Endothelial cell of umbilical vein (primary cell): ENCODE data around the gene MS4A3. TPM values are rescaled to one million over a fixed set of nuclear protein-coding genes. Genes with fewer than 3 reads are reported as not detected.

ENCODE experiments used
- BruUV-seq: library from RNA; stranded (reverse); fragments of 400-500 nt; replicated peaks from 2 replicates; lab custom pipeline; 2021; lab: Mats Ljungman, UMichigan
- CTCF ChIA-PET: fragments of 300-600, 350-600 bp; sonication (Branson Sonifier 250); formaldehyde crosslinking; loops from one replicate; lab custom pipeline; 2021; ENCODE audit warnings: antibody characterized with exemption, inconsistent platforms; lab: Charles Lee
- POLR2A ChIA-PET: fragments of 300-600, 350-600 bp; sonication (Branson Sonifier 250); formaldehyde crosslinking; loops from one replicate; lab custom pipeline; 2021; ENCODE audit warnings: antibody characterized with exemption, inconsistent platforms; lab: Charles Lee
- DNase-seq: peaks from one replicate; pipeline ENCODE4 v3.0.0-alpha.2; 2011; ENCODE audit warnings: low read depth, low spot score
- FAIRE-seq: peaks from 2 replicates; lab custom pipeline; 2011; peaks lifted over from hg19 to GRCh38; lab: Jason Lieb, UNC
- H2AFZ ChIP-seq: 2 replicates; pipeline ENCODE4 v1.6.0; 2012; ENCODE audit warnings: low read depth, low read length, control low read depth, inconsistent platforms
- H3K27ac ChIP-seq: 2 replicates; pipeline ENCODE4 v1.5.1; 2011; ENCODE audit warnings: low read depth, mild to moderate bottlenecking, control low read depth, low read length, moderate library complexity; ENCODE audit not compliant: insufficient read depth
- H3K27me3 ChIP-seq, 2 experiments: 2 replicates each; pipeline versions ENCODE4 v1.6.0 to v1.6.1; 2011; ENCODE audit warnings: low read length in 2 of 2, mixed read lengths in 1 of 2; ENCODE audit not compliant: control insufficient read depth in 2 of 2, insufficient read depth in 2 of 2
- H3K36me3 ChIP-seq, 2 experiments: 2 replicates in 1 of 2; 3 replicates in 1 of 2; pipeline ENCODE4 v1.5.1; 2011; ENCODE audit warnings: low read length in 2 of 2, mild to moderate bottlenecking in 1 of 2, moderate library complexity in 1 of 2; ENCODE audit not compliant: control insufficient read depth in 2 of 2, insufficient read depth in 2 of 2; ENCODE audit errors: extremely low read depth in 1 of 2
- H3K4me1 ChIP-seq: 3 replicates; pipeline ENCODE4 v1.5.1; 2011; ENCODE audit warnings: mild to moderate bottlenecking, low read length; ENCODE audit not compliant: control insufficient read depth, insufficient read depth; ENCODE audit errors: extremely low read depth
- H3K4me2 ChIP-seq: 2 replicates; pipeline ENCODE4 v1.6.1; 2011; ENCODE audit warnings: low read length, control low read depth, mixed read lengths; ENCODE audit not compliant: insufficient read depth
- H3K4me3 ChIP-seq, 3 experiments: fragments of 200-600 bp in 1 of 3; sonication (generic), shearing (Covaris generic) in 1 of 3; replicated peaks in 1 of 3; 2 replicates each; pipeline ENCODE4 v1.5.1; 2011 to 2016; ENCODE audit warnings: control low read depth in 3 of 3, low read length in 3 of 3, mild to moderate bottlenecking in 2 of 3, inconsistent platforms in 1 of 3, low read depth in 1 of 3, moderate library complexity in 1 of 3; ENCODE audit not compliant: insufficient read depth in 1 of 3
- H3K79me2 ChIP-seq: 2 replicates; pipeline ENCODE4 v1.6.0; 2012; ENCODE audit warnings: low read length, inconsistent platforms; ENCODE audit not compliant: control insufficient read depth, insufficient read depth
- H3K9ac ChIP-seq: replicated peaks from 2 replicates; pipeline ENCODE3; 2011; ENCODE audit warnings: low read length, control low read depth; ENCODE audit not compliant: insufficient read depth; ENCODE audit errors: extremely low read depth
- H3K9me1 ChIP-seq: replicated peaks from 3 replicates; pipeline ENCODE4 v1.6.0; 2011; ENCODE audit warnings: mild to moderate bottlenecking, low read length; ENCODE audit not compliant: control insufficient read depth, insufficient read depth; ENCODE audit errors: extremely low read depth
- H3K9me3 ChIP-seq: replicated peaks from 2 replicates; pipeline ENCODE4 v1.5.1; 2012; ENCODE audit warnings: low read length, inconsistent platforms; ENCODE audit not compliant: control insufficient read depth, insufficient read depth
- H4K20me1 ChIP-seq: replicated peaks from 2 replicates; pipeline ENCODE3; 2011; ENCODE audit warnings: mild to moderate bottlenecking, low read length; ENCODE audit not compliant: control insufficient read depth, insufficient read depth; ENCODE audit errors: extremely low read depth
- CTCF ChIP-seq, 2 donors: IDR thresholded peaks; 1 replicate in 1 of 2; 2 replicates in 1 of 2; pipeline ENCODE4 v1.5.1; 2011; ENCODE audit warnings: low read length in 2 of 2, mild to moderate bottlenecking in 2 of 2, moderate library complexity in 2 of 2, control low read depth in 1 of 2, inconsistent platforms in 1 of 2, low read depth in 1 of 2; ENCODE audit not compliant: insufficient read depth in 1 of 2; ENCODE audit errors: extremely low read depth in 1 of 2
- EZH2 ChIP-seq: IDR thresholded peaks from 2 replicates; pipeline ENCODE4 v1.6.1; 2012; ENCODE audit warnings: borderline replicate concordance, low read depth, mild to moderate bottlenecking, moderate library complexity, low read length, inconsistent platforms; ENCODE audit not compliant: severe bottlenecking
- FOS ChIP-seq: IDR thresholded peaks from 2 replicates; pipeline ENCODE4 v1.6.1; 2011; ENCODE audit warnings: mild to moderate bottlenecking, low read length, moderate library complexity, borderline replicate concordance; ENCODE audit not compliant: insufficient read depth
- GATA2 ChIP-seq: IDR thresholded peaks from 2 replicates; pipeline ENCODE4 v1.7.0; 2011; ENCODE audit warnings: low read depth, mild to moderate bottlenecking, moderate library complexity, mixed read lengths, low read length; ENCODE audit not compliant: insufficient read length, insufficient read depth
- JUN ChIP-seq: IDR thresholded peaks from 2 replicates; pipeline ENCODE4 v1.6.1; 2011; ENCODE audit warnings: borderline replicate concordance, low read depth; ENCODE audit not compliant: insufficient read length, insufficient read depth
- MAX ChIP-seq: IDR thresholded peaks from 2 replicates; pipeline ENCODE4 v1.6.1; 2011; ENCODE audit not compliant: insufficient read depth, insufficient read length
- MYC ChIP-seq: IDR thresholded peaks from one replicate; pipeline ENCODE4 v1.6.1; 2011; ENCODE audit warnings: mild to moderate bottlenecking, low read depth, low read length
- POLR2A ChIP-seq: IDR thresholded peaks from 2 replicates; pipeline ENCODE4 v1.6.1; 2012; ENCODE audit warnings: low read depth, mild to moderate bottlenecking, control low read depth, low read length
- POLR2AphosphoS5 ChIP-seq: IDR thresholded peaks from 2 replicates; pipeline ENCODE4 v1.6.1; 2012; ENCODE audit warnings: low read depth, mild to moderate bottlenecking, control low read depth, low read length, moderate library complexity; ENCODE audit not compliant: insufficient read depth
- dilution Hi-C: fragments of 300-500 bp; cut with MboI; formaldehyde crosslinking; loops from one replicate; pipeline ENCODE4 v1.15.0; 2019; ENCODE audit warnings: low sequenced_read_pairs; ENCODE audit not compliant: extremely low pct_ligation_motif_present
- intact Hi-C: fragments of 100-400 bp; cut with micrococcal nuclease; formaldehyde crosslinking; loops from one replicate; pipeline ENCODE4 v1.10.0; 2022
- polyA plus RNA-seq, 4 experiments: library from polyadenylated mRNA; depleted of rRNA in 3 of 4; stranded (reverse) in 3 of 4; unstranded in 1 of 4; fragments of >200 nt; gene quantifications; 2 replicates each; pipeline versions ENCODE4 v1.2.1 to v1.2.3, GENCODE V29; 2011 to 2012; ENCODE audit warnings: missing spikeins in 1 of 4
- total RNA-seq: library from RNA; stranded (reverse); gene quantifications from 2 replicates; pipeline ENCODE4 v1.2.3, GENCODE V29; 2021

Gene MS4A3
- total and polyA plus RNA-seq, 2 donors (not counting 3 experiments of a cell fraction or from before 2014, with no cell fraction given), result not detected

GRCh38 chr11:60016881-60017280 is 39.6 kb upstream of the MS4A3 start, which contains the start of gene OOSP4B:
OOSP4B (plus strand) TSS chr11:60017181.
- H3K9me3 ChIP-seq, result no peaks in the 10 kb centered on the region
- FAIRE-seq (no peak), DNase-seq (no peak)
- H3K9me1 ChIP-seq, result no peaks in the 10 kb centered on the region
- BruUV-seq, result no TSS peak
- ChIA-PET CTCF (no interaction called here), POLR2A (no interaction called here)
- H3K4me2 ChIP-seq, result no peak within 1 kb of the TSS
- H3K4me1 ChIP-seq, result no peaks in the 10 kb centered on the region
- no peak within 1 kb of the TSS for H3K4me3 ChIP-seq
- H3K27ac ChIP-seq, result no peak within 1 kb of the TSS
- H2AFZ ChIP-seq, result no peak within 1 kb of the TSS
- no peaks in the 10 kb centered on the region for H3K36me3 ChIP-seq
- H4K20me1 ChIP-seq, result no peaks in the 10 kb centered on the region
- TF ChIP-seq POLR2A (no peak), MAX (no peak)
- no peaks in the 10 kb centered on the region for H3K79me2 ChIP-seq
- H3K27me3 ChIP-seq, result peaks cover 0 to 3% of the 10 kb centered on the region in 2 experiments
- dilution Hi-C loops (no loop called here), intact Hi-C loops (no loop called here)
- no peak within 1 kb of the TSS for H3K9ac ChIP-seq

- Histone ChIP-seq H3K9ac (no peak overlapping the region), H3K4me2 (no peak overlapping the region), H3K9me1 (no peaks in the 10 kb centered on the region), H3K27ac (no peak overlapping the region), H2AFZ (no peak overlapping the region), H4K20me1 (no peaks in the 10 kb centered on the region), H3K36me3 (no peaks in the 10 kb centered on the region), H3K4me1 (no peaks in the 10 kb centered on the region), H3K4me3 (no peak overlapping the region), H3K9me3 (no peaks in the 10 kb centered on the region), H3K27me3 (peaks cover 0 to 3% of the 10 kb centered on the region in 2 experiments), H3K79me2 (no peaks in the 10 kb centered on the region)
- dilution Hi-C loops, result no loop called here
- BruUV-seq, result no TSS peak
- DNase-seq (no peak), FAIRE-seq (no peak)
- TF ChIP-seq EZH2 (no peak), CTCF (IDR thresholded peaks at IDR 0.05; ENCODE audit: extremely low read depth in 1 of 2, insufficient read depth in 1 of 2, low read depth in 1 of 2, low read length in 2 of 2) (no peak), MYC (no peak), POLR2A (no peak), MAX (no peak), GATA2 (no peak), JUN (no peak), FOS (no peak), POLR2AphosphoS5 (no peak)
- CTCF ChIA-PET, result no interaction called here
- intact Hi-C loops, result no loop called here
- POLR2A ChIA-PET, result no interaction called here
These were observed 38.4 kb upstream of the MS4A3 start for GRCh38 chr11:60018058-60018457.
